Activated B cell treated with CpG ODN at 0.5 μM for 24 hours (primary cell): ENCODE measurements around the gene FGF3. TPM values are rescaled to one million over a fixed set of nuclear protein-coding genes. Genes with fewer than 3 reads are reported as not detected.

Experiments
- ATAC-seq: fragments of 200-7000 bp; cut with Tn5 transposase; one replicate; pipeline ENCODE4 v1.10.0; 2021; ENCODE audit warnings: low read depth, mild to moderate bottlenecking, moderate library complexity
- CTCF ChIA-PET: fragments of 350-600 bp; sonication (Branson Sonifier 250); formaldehyde crosslinking; loops from one replicate; lab custom pipeline; 2021; ENCODE audit warnings: antibody characterized with exemption; lab: Charles Lee
- POLR2A ChIA-PET: fragments of 350-600 bp; sonication (Branson Sonifier 250); formaldehyde crosslinking; loops from one replicate; lab custom pipeline; 2021; ENCODE audit warnings: antibody characterized with exemption; lab: Charles Lee
- DNase-seq: peaks from one replicate; pipeline ENCODE4 v3.0.0; 2022
- H3K27ac Mint-ChIP-seq: one replicate; pipeline ENCODE4 v1.8.0; 2020; ENCODE audit warnings: mixed read lengths
- H3K27me3 Mint-ChIP-seq: one replicate; pipeline ENCODE4 v1.8.0; 2021; ENCODE audit warnings: mixed read lengths
- H3K36me3 Mint-ChIP-seq: one replicate; pipeline ENCODE4 v1.8.0; 2021; ENCODE audit warnings: low read depth, mixed read lengths
- H3K4me1 Mint-ChIP-seq: one replicate; pipeline ENCODE4 v1.8.0; 2021; ENCODE audit warnings: mixed read lengths
- H3K4me3 Mint-ChIP-seq: one replicate; pipeline ENCODE4 v1.8.0; 2020; ENCODE audit warnings: mild to moderate bottlenecking, mixed read lengths
- H3K9me3 Mint-ChIP-seq: one replicate; pipeline ENCODE4 v1.8.0; 2020; ENCODE audit warnings: mixed read lengths
- intact Hi-C: fragments of 100-400 bp; cut with micrococcal nuclease; formaldehyde crosslinking; loops from one replicate; pipeline ENCODE4 v1.15.1; 2024
- total RNA-seq: library from RNA; stranded (reverse); gene quantifications from 2 replicates; pipeline ENCODE4 v1.2.3, GENCODE V29; 2022
- TF ChIP-seq, protein P1 (sequence below): fragments of 200-600 bp; IDR thresholded peaks from one replicate; pipeline ENCODE4 v1.8.0; 2022; ENCODE audit warnings: antibody characterized with exemption, mild to moderate bottlenecking

FGF3 gene
- total RNA-seq: not detected in 2 replicates

- Mint-ChIP-seq H3K27ac (no peak within 1 kb of the TSS), H3K4me3 (no peak within 1 kb of the TSS), H3K36me3 (no peaks in the 10 kb centered on the region), H3K27me3 (peaks cover 38% of the 10 kb centered on the region), H3K4me1 (no peaks in the 10 kb centered on the region), H3K9me3 (no peaks in the 10 kb centered on the region)
- intact Hi-C loops: no loop called here
- ATAC-seq (no peak), DNase-seq (no peak)
- ChIA-PET POLR2A (no interaction called here), CTCF (no interaction called here)
- TF ChIP-seq, protein P1, sequence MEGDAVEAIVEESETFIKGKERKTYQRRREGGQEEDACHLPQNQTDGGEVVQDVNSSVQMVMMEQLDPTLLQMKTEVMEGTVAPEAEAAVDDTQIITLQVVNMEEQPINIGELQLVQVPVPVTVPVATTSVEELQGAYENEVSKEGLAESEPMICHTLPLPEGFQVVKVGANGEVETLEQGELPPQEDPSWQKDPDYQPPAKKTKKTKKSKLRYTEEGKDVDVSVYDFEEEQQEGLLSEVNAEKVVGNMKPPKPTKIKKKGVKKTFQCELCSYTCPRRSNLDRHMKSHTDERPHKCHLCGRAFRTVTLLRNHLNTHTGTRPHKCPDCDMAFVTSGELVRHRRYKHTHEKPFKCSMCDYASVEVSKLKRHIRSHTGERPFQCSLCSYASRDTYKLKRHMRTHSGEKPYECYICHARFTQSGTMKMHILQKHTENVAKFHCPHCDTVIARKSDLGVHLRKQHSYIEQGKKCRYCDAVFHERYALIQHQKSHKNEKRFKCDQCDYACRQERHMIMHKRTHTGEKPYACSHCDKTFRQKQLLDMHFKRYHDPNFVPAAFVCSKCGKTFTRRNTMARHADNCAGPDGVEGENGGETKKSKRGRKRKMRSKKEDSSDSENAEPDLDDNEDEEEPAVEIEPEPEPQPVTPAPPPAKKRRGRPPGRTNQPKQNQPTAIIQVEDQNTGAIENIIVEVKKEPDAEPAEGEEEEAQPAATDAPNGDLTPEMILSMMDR: no peak
Measured at GRCh38 chr11:69818603-69819441, at the start of gene FGF3. FGF3 (minus strand) TSS chr11:69819416; CDS start chr11:69818933, 483 bp downstream.

- no peaks in the 10 kb centered on the region for H3K9me3 Mint-ChIP-seq
- intact Hi-C loops: no loop called here
- no peaks in the 10 kb centered on the region for H3K4me1 Mint-ChIP-seq
- no peak overlapping the region for H3K27ac Mint-ChIP-seq
- ATAC-seq: no peak
- POLR2A ChIA-PET: no interaction called here
- CTCF ChIA-PET: no interaction called here
- no peak overlapping the region for H3K4me3 Mint-ChIP-seq
- TF ChIP-seq, protein P1: no peak
- no peaks in the 10 kb centered on the region for H3K36me3 Mint-ChIP-seq
- H3K27me3 Mint-ChIP-seq: peaks cover 12% of the 10 kb centered on the region
- DNase-seq: no peak
Measured at GRCh38 chr11:69868871-69869270, 49.7 kb upstream of the FGF3 start.

DNA sequence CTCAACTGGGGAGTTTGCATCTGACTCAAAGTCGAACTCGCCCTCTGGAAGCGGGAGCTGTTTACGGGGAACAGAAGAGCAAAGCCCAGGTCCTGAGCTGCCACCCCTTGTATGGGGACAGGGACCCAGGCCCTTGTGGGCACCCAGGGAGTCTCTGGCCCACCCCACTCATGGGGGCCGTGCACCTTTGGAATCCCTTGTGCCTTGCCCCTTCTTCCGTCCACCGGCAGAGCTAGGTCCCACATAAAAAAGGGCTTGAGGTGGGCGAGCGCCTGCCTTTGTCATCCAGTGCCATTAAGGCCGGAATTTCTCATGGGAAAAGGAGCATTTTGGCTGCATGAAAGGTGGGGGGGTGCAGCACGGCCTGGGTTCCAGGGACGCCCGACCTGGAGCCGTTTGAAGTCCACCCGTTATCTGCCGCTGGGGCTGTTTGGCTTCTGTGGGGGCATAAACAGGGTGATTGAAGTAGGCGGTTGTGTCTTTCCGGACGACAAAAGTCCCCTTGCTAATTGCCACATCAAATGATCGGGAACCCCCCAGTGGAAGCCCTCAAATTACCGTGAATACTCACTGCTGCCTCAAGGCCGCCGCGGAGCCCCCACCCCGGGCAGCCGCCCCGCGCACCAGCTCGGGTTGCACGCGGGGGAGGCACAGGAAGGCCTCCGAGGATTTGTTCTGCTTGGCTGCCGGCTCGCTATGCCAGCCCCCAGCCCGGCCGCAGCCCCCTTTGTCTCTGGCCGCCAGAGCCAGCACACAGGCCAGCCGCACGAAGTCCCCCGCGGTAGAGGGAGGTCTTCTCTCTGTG, 49.0 kb upstream of the FGF3 start:
- Mint-ChIP-seq H3K4me3 (no peak overlapping the region), H3K4me1 (no peaks in the 10 kb centered on the region), H3K36me3 (no peaks in the 10 kb centered on the region), H3K27me3 (peaks cover 14% of the 10 kb centered on the region), H3K9me3 (no peaks in the 10 kb centered on the region), H3K27ac (no peak overlapping the region)
- intact Hi-C loops: no loop called here
- CTCF ChIA-PET: no interaction called here
- POLR2A ChIA-PET: no interaction called here
- DNase-seq (no peak), ATAC-seq (no peak)
- TF ChIP-seq, protein P1: no peak

DNA sequence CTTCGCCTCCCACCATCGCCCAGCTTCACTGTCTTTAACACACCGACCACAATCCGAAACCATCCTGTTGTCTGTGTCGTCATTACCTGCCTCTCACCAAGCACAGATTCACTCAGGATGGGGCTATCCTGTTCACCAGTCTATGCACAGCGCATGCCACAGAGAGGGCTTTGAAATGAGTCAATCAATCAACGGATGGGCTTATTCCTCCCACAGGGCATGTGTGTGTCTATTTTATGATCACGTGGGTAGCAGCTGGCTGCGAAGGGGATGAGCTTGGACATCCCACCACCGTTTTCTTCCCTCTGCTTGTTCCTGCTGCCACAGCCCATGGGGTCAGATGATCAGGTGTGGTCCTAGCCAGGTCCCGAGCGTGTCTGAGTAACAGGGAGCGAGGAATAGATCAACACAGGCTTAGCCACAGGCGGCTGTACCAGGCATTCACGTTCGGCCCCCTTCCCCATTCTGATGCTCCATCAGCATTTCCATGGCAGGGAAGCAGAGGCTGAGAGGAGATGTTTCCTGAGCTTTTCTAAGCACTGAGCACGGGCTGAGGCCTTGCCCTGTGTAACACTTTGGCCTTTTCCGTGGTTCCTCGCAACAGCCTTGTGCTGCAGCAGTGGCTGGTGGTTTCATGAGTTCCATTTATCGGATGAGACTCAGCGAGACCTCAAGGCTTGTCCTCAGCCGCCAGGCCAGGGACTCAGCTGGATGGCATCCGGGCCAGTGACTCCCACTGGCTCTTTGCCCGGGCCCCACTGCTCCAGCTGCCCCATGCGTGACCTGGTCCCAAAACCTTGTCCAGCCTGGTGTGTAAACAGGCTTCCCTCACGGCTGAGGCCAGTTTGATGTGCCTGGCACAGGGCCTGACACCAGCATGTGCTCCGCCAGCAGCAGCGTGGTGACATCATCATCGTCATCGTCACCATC, 48.1 kb upstream of the FGF3 start:
- Mint-ChIP-seq H3K9me3 (no peaks in the 10 kb centered on the region), H3K36me3 (no peaks in the 10 kb centered on the region), H3K4me3 (no peak overlapping the region), H3K4me1 (no peaks in the 10 kb centered on the region), H3K27me3 (peaks cover 14% of the 10 kb centered on the region), H3K27ac (no peak overlapping the region)
- POLR2A ChIA-PET: no interaction called here
- intact Hi-C loops: no loop called here
- DNase-seq: no peak
- no peak for ATAC-seq
- CTCF ChIA-PET: no interaction called here
- TF ChIP-seq, protein P1: no peak
